HG02623 (cell line): Measurements from ENCODE around the gene DBH.

Source experiments
- ATAC-seq: cut with Tn5 transposase; IDR thresholded peaks from one replicate; pipeline ENCODE4 v1.9.1; 2021; ENCODE audit warnings: moderate library complexity; ENCODE audit not compliant: unreplicated experiment

Gene DBH

DNA sequence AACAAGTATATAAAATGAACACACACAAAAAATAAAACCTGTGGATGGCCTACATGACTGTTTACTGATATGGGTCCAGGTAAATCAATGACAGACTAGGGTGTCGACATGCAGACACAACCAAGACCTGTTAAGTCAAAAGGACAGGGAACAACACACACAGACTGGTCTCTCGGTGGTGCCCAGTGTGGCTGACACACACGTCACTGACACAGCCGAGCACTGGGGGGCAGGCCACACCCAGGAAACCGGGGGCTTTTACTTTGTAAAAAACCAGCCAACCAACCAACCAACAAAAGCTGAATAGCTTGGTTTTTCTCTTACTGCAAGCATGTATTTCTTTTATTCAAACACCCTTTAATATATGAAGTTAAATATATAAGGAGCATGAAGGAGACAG, 31.9 kb upstream of the DBH start:
- ATAC-seq = no peak

GRCh38 chr9:133604856-133605255, 31.3 kb upstream of the DBH start:
- no peak for ATAC-seq

- ATAC-seq = no peak
Observed at GRCh38 chr9:133605446-133605845, 30.7 kb upstream of the DBH start.

DNA sequence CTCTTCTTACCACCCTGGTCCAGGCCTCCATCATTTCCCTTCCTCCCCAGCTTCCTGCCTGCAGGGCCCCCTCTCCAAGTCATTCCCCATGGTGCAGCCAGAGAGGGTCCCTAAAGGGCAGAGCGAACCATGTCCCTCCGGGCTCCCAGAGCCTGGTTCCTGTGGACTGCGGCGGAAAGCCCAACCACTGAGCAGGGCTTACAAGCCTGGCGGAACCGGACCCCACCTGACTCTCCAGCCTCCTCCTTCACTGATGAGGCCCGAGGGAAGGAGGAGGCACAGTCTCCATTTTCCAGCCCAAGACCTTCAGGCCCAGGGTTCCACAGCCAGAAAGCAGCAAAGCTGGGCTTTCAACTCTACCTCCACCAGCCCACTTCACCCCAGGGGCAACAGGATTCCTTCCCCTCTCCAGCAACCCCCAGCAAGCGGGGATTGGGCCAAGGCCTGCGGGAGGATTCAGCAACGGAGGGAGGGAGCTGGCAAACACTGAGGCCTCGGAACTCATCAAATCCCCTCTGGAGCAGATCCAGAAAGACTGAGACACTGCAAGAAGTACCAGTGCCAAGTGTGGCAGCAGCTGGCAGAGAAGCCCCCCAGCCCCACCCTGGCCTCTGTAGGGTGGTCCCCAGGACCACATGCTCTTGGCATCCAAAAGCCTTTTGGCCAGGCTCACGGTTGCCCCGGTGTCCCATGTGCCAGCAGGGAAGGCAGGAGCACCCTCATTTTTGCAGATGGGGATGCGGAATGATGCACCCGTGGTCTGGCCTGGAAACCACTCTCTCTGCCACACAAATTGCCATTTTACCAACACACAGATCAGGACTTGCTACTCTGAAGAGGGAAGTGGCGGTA, 30.1 kb upstream of the DBH start:
- no peak for ATAC-seq

DNA sequence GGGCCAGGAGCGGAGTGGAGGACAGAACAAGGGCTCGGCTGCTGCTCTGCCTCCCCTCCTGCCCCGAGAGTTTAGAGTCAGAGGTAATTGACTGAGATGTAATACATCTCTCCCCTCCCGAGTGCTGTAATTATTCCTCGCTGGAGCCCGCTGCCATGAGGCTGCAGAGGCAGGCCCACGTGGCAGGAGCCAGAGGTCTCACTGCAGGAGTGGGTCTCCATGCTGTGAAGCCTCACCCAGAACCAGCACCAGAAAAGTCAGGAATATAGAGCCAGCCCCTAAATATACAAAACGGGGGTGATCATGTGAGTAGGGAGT, 29.5 kb upstream of the DBH start:
- ATAC-seq = no peak

DNA sequence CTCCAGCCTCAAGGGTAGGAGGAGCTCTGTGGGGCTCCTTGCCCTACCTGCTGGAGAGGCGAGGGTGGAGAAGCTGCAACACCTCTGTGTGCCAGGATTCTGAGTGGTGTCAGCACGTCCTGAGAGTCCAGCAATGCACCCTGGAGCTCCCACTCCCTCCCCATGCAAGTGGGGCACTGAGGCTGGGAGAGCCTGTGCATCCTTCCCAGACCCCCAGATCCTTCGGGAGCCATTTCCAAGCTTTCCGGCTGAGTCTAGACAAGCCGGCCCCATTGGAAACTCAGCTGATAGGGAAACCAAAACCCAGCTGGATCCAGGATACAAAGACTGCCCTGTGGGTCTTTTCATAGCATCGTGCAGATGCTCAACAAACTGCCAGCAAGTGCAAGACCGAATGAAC, 28.8 kb upstream of the DBH start:
- no peak for ATAC-seq

- no peak for ATAC-seq
Observed at GRCh38 chr9:133607976-133608375, 28.2 kb upstream of the DBH start.

- ATAC-seq = no peak
Observed at GRCh38 chr9:133608382-133608781, 27.8 kb upstream of the DBH start.

GRCh38 chr9:133608889-133609288, 27.3 kb upstream of the DBH start:
- ATAC-seq = no peak

DNA sequence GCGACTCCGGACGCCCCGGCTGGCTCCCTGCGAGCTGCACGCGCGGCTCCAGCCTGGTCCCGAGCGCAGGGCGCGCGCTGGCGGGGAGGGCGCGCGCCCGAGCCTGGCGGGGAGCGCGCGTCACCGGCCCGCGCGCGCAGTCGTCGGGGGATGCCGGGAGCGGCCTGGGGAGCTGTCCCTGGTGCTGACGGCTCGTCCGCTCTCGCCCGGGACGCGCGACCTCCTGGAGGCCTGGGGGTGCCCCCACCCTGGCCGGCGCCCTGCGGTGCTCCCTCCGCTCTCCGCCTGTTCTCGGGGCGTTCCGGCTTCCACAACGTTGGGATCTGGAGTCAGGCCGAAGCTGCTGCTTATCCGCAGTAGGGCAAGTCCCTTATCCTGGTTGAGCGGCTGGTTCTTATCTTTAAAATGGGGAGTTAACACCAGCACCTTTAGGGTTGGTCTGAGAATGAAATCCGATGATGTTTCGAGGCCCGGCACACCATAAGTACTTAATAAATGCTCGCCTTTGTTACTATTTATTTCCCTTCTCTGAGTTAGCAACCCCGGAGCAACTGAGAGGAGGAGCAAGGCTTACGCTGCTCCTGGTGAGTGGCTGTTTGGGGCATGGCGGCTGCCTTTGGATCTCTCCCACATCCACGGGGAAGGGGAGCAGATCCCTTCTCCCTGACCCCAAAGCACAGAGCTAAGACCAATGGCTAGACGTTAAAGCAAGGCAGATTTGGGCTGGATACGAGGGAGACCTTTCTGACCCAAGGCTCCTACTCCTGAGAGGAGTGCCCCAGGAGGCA, 26.7 kb upstream of the DBH start, which contains the start of gene FAM163B:
Gene FAM163B (minus strand): TSS at position 79 of the 788 bp plus-strand sequence. CDS start 29,166 bp downstream, outside the sequence.
- ATAC-seq = no peak

- no peak for ATAC-seq
Observed at GRCh38 chr9:133610845-133611244, 25.3 kb upstream of the DBH start.

- no peak for ATAC-seq
Observed at GRCh38 chr9:133612051-133612450, 24.1 kb upstream of the DBH start.

DNA sequence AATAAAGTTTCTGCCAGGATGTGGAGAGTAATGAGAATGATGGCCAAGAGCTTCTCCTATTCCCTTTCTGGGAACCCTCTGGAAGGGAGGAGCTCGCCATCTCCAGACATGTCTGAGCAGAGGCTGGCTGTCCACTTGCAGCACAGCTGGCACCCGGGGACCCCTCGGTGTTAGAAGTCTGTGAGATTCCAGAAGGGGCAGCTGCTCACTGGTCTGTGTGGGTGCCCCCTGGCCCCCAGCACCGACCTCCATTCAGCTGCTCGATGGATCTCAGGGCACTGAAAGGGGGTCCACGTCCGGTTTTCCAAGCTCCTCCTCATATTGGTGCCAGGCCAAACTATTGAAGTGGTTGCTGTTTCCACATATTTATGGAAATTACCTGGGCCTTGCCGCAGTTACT, 23.3 kb upstream of the DBH start:
- no peak for ATAC-seq

DNA sequence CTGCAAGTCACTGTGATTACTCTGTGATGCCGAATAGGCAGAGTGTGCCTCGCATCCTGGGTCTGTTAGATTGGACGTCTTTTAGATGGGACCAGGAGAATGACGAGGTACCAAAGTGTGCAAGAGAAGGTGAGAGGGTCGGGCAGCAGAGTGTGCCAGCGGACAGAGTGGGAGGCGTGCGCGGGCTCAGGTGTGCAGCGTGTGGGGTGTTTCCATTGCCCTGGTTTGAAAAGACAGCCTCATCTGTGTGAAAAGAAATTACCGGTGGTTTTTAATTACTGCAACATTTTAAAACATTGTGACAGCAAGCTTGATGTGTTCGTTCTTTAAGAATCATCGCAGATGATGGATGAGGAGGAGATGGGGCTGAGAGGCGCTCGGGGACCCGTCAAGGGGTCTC, 22.7 kb upstream of the DBH start:
- no peak for ATAC-seq

DNA sequence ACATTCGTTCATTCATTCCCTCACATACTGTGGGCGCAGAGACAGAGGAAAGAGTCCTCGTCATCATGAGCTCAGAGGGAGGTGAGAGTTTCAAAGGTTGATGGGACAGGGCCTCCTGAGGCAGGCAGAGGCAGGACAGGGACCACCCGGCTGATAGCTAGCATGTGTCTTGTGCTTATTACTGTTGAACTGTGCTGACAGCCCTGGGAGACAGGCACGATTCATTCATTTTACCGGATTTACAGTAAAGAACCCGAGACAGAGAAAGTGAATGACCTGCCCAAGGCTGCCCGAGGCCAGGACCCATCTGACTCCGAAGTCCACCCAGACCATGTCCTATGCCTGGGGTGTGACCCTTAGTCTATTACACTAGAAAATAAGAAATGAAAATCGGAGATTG, 22.1 kb upstream of the DBH start:
- no peak for ATAC-seq

- ATAC-seq = no peak
Observed at GRCh38 chr9:133614678-133615077, 21.5 kb upstream of the DBH start.

- no peak for ATAC-seq
Observed at GRCh38 chr9:133615186-133615585, 21.0 kb upstream of the DBH start.

DNA sequence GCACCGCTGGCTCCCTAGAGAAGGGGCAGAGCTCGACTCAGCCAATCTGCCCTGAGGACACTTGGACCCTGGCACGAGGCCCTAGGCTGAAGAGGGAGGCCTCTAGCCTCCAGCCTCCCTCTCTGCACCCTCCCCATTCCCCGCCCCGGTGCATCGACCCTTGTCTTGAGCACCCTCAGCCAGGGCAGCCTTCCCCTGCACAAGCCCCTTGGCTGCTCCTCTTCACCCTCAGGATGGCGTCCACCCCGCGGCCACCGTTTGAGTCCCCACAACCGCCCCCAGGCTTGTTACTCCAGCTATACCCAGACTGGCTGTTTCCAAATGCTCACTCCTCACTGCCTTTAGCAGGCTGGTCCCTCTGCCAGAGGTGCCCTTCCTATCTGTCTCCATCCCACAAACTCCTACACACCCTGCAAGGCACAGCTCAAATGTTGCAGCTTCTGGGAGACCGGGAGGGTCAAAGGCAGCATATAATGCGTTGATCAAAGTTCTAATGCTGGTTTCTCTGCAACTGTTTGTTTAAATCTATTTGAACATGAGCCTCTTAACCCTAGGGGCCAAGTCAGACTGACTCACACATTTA, 20.5 kb upstream of the DBH start:
- no peak for ATAC-seq

- no peak for ATAC-seq
Observed at GRCh38 chr9:133616643-133617405, 19.3 kb upstream of the DBH start.

DNA sequence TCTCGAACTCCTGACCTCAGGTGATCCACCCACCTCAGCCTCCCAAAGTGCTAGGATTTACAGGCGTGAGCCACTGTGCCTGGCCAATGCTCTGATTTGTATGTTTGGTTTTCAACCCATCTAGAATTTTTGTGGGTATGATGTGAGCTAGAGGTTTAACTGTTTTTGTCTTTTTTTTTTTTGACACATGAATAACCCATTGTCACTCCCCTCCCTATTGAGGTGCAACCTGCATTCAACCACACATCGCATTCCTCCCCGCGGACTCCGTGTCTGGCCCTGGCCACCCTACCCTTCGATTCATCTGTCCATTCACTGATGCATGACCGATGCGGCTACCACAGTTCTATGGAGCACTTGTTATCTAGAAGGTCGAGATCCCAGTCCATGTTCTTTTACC, 17.4 kb upstream of the DBH start:
- ATAC-seq = no peak

GRCh38 chr9:133619791-133620190, 16.4 kb upstream of the DBH start:
- ATAC-seq = no peak
